Measurements from ENCODE around the gene TXK. TPM values are rescaled to one million over a fixed set of nuclear protein-coding genes. Genes with fewer than 3 reads are reported as not detected.

Gene TXK
- total RNA-seq, 1 experiment from 2014 or later, result 1.7 TPM

DNA sequence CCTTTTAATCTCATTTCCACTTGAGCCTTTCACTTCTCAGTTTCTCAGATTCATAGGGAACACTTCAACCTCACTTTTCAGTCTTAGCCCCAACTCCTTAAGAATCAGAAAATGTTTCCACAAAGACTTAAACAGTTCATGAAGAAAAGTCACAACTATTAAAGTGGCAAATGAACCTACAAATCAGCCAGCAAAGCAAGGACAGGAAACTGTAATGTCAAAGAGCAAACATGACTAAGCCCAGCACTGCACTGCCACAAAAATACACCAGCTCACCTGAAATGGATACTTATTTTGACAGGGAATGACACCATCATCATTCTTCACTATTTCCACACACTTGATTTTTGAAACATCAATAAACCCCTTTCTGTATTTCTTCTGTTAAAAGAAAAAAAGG lies 41.8 kb upstream of the TXK start:
- H3K4me3 Mint-ChIP-seq (ENCODE audit: unreplicated experiment), result no peak overlapping the region
- Histone ChIP-seq H3K4me3 (ENCODE audit: low read depth, low read length) (no peak overlapping the region), H3K36me3 (ENCODE audit: control insufficient read depth, insufficient read depth, low read length) (no peaks in the 10 kb centered on the region), H3K9me3 (no peaks in the 10 kb centered on the region), H3K4me1 (no peaks in the 10 kb centered on the region), H3K27me3 (replicated peaks; ENCODE audit: control insufficient read depth, insufficient read depth, low read length) (no peaks in the 10 kb centered on the region)
- no peaks in the 10 kb centered on the region for H3K4me1 Mint-ChIP-seq (ENCODE audit: low read depth, unreplicated experiment)
- ChIA-PET POLR2A (no interaction called here), CTCF (no interaction called here)
- intact Hi-C loops (cut with micrococcal nuclease; ENCODE audit: unreplicated experiment), result no loop called here
- H3K27ac Mint-ChIP-seq (ENCODE audit: unreplicated experiment), result no peak overlapping the region
- no peaks in the 10 kb centered on the region for H3K27me3 Mint-ChIP-seq (ENCODE audit: insufficient read depth, unreplicated experiment)
- no TSS peak for BruUV-seq (replicated peaks)
- H3K36me3 Mint-ChIP-seq (ENCODE audit: insufficient read depth, unreplicated experiment), result no peaks in the 10 kb centered on the region
- TF ChIP-seq, protein P1, sequence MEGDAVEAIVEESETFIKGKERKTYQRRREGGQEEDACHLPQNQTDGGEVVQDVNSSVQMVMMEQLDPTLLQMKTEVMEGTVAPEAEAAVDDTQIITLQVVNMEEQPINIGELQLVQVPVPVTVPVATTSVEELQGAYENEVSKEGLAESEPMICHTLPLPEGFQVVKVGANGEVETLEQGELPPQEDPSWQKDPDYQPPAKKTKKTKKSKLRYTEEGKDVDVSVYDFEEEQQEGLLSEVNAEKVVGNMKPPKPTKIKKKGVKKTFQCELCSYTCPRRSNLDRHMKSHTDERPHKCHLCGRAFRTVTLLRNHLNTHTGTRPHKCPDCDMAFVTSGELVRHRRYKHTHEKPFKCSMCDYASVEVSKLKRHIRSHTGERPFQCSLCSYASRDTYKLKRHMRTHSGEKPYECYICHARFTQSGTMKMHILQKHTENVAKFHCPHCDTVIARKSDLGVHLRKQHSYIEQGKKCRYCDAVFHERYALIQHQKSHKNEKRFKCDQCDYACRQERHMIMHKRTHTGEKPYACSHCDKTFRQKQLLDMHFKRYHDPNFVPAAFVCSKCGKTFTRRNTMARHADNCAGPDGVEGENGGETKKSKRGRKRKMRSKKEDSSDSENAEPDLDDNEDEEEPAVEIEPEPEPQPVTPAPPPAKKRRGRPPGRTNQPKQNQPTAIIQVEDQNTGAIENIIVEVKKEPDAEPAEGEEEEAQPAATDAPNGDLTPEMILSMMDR (IDR thresholded peaks at IDR 0.05; ENCODE audit: insufficient read depth in 1 of 2, low read depth in 1 of 2, low read length in 1 of 2, severe bottlenecking in 1 of 2, unreplicated experiment in 1 of 2), result no peak
- no peak for DNase-seq
- no peaks in the 10 kb centered on the region for H3K9me3 Mint-ChIP-seq (ENCODE audit: unreplicated experiment)

- Mint-ChIP-seq H3K27me3 (ENCODE audit: insufficient read depth, unreplicated experiment) (no peaks in the 10 kb centered on the region), H3K9me3 (ENCODE audit: unreplicated experiment) (no peaks in the 10 kb centered on the region), H3K36me3 (ENCODE audit: insufficient read depth, unreplicated experiment) (no peaks in the 10 kb centered on the region), H3K27ac (ENCODE audit: unreplicated experiment) (no peak overlapping the region), H3K4me3 (ENCODE audit: unreplicated experiment) (no peak overlapping the region), H3K4me1 (ENCODE audit: low read depth, unreplicated experiment) (no peaks in the 10 kb centered on the region)
- TF ChIP-seq, protein P1 (IDR thresholded peaks at IDR 0.05; ENCODE audit: insufficient read depth in 1 of 2, low read depth in 1 of 2, low read length in 1 of 2, severe bottlenecking in 1 of 2, unreplicated experiment in 1 of 2), result no peak
- no TSS peak for BruUV-seq (replicated peaks)
- intact Hi-C loops (cut with micrococcal nuclease; ENCODE audit: unreplicated experiment), result no loop called here
- H3K36me3 ChIP-seq (ENCODE audit: control insufficient read depth, insufficient read depth, low read length), result no peaks in the 10 kb centered on the region
- POLR2A ChIA-PET, result no interaction called here
- no peaks in the 10 kb centered on the region for H3K27me3 ChIP-seq (replicated peaks; ENCODE audit: control insufficient read depth, insufficient read depth, low read length)
- no peaks in the 10 kb centered on the region for H3K4me1 ChIP-seq
- CTCF ChIA-PET, result no interaction called here
- no peak overlapping the region for H3K4me3 ChIP-seq (ENCODE audit: low read depth, low read length)
- no peaks in the 10 kb centered on the region for H3K9me3 ChIP-seq
- DNase-seq, result no peak
Observed at GRCh38 chr4:48175328-48175727, 41.3 kb upstream of the TXK start.

DNA sequence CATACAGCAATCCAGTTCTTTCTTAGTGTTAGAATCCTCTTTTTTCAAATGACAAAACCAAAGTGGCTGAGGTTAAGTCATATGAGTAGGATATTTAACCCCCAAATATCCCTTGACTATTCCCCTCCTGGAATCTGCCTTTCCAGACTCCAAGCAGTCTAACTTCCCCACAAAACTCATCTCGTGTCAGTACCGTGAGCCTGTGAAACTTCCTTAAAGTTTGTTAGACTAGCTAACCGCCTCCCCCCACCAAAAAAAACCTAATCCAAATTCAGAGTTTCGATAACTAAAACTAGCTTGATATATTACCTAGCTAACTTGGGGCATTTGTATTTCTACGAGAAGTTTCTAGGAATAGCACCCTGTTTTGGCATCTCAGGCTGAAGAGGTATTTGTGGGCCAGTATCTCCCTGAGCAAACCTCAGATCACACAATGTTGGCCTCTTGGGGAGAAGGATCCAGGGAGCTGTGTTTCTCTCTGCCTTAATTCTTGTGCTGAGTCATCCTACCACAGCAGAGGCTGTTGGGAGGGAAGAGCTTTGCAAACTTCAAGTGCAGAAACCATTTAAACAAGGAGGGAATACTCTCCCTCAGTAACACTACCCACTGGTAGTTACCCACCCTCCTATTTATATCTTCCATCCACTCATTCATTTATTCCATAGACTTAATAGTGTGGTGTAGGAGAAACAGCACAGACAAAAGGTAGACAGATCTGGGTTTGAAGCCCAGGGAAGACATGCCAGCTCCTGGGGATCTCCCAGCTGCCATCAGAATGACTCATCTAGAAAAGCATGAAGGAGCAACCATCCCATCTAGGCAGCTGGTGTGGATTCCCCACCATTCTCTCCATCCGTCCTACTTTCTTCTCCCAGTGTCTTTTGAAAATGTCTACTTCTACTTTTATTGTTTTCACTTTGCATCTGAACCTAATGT lies 39.3 kb upstream of the TXK start:
- TF ChIP-seq, protein P1 (IDR thresholded peaks at IDR 0.05; ENCODE audit: insufficient read depth in 1 of 2, low read depth in 1 of 2, low read length in 1 of 2, severe bottlenecking in 1 of 2, unreplicated experiment in 1 of 2), result no peak
- Histone ChIP-seq H3K36me3 (ENCODE audit: control insufficient read depth, insufficient read depth, low read length) (no peaks in the 10 kb centered on the region), H3K4me3 (ENCODE audit: low read depth, low read length) (no peak overlapping the region), H3K4me1 (no peaks in the 10 kb centered on the region), H3K9me3 (no peaks in the 10 kb centered on the region), H3K27me3 (replicated peaks; ENCODE audit: control insufficient read depth, insufficient read depth, low read length) (no peaks in the 10 kb centered on the region)
- H3K36me3 Mint-ChIP-seq (ENCODE audit: insufficient read depth, unreplicated experiment), result no peaks in the 10 kb centered on the region
- no peaks in the 10 kb centered on the region for H3K4me1 Mint-ChIP-seq (ENCODE audit: low read depth, unreplicated experiment)
- no peak overlapping the region for H3K27ac Mint-ChIP-seq (ENCODE audit: unreplicated experiment)
- H3K27me3 Mint-ChIP-seq (ENCODE audit: insufficient read depth, unreplicated experiment), result no peaks in the 10 kb centered on the region
- no TSS peak for BruUV-seq (replicated peaks)
- no peak overlapping the region for H3K4me3 Mint-ChIP-seq (ENCODE audit: unreplicated experiment)
- no peaks in the 10 kb centered on the region for H3K9me3 Mint-ChIP-seq (ENCODE audit: unreplicated experiment)
- no peak for DNase-seq
- ChIA-PET POLR2A (no interaction called here), CTCF (no interaction called here)
- intact Hi-C loops (cut with micrococcal nuclease; ENCODE audit: unreplicated experiment), result no loop called here
